ENCODE results near the gene CHIT1.
"Not testable (repeated sequence)": the region's sequence is repeated elsewhere in the genome, so short reads cannot be mapped to it uniquely, and the experiment has no call there.

CHIT1 gene

DNA sequence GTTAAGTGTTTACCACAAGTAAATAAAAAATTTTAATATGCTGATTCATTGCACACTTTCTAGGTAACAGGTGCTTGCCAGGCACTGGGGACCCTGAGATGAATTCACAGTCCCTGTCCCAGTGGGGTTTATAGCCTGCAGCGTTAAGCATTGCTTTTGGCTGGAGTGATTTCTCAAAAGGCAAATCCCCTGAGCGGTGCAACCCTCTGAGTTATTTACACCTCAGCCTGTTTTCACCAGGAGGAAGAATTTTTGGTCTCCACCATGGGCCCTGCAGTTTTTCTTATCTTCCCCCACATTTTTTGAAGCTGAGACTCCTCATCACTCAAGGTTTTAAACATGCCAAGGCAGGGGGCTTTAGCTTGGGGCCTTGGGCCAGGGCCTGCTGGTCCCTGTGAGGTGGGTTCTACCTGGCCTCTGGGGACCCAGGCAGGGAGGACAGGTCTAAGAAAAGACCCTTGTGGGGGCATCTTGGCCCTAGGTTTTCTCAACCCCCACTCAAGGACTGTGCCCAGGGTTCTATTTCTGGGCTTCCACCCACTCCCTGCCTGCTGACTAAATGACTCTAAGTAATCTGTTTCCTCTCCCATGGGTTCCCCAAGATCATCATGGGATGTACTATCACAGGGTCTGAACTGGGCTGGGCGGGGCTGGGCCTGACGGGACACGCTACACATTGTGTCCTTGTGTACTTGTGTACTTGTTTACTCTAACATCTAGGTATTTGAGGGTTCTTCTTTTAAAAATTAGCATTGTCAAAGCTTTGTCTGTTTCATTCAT is 10.2 kb upstream of the CHIT1 start:
- Histone ChIP-seq H3K36me3 (ENCODE audit: insufficient read depth, insufficient read length, low read length) (no peaks in the 10 kb centered on the region), H3K9me3 (ENCODE audit: insufficient read depth, low read length) (peaks cover 24% of the 10 kb centered on the region), H3K4me1 (ENCODE audit: insufficient read depth, insufficient read length) (no peaks in the 10 kb centered on the region), H3K4me3 (ENCODE audit: insufficient read length, low read depth) (no peak overlapping the region), H3K9ac (ENCODE audit: insufficient read length, low read depth) (no peak overlapping the region), H3K27me3 (ENCODE audit: insufficient read depth, insufficient read length) (no peaks in the 10 kb centered on the region)
- TF ChIP-seq ZNF274 (IDR thresholded peaks at IDR 0.05; ENCODE audit: low read depth, low read length) (no peak), YY1 (IDR thresholded peaks at IDR 0.05; ENCODE audit: insufficient read depth, insufficient read length) (no peak), SUZ12 (IDR thresholded peaks at IDR 0.05; ENCODE audit: extremely low read depth, insufficient read depth, insufficient read length) (no peak)
- DNase-seq (ENCODE audit: low read depth, low spot score) = no peak

- H3K4me3 ChIP-seq (ENCODE audit: insufficient read length, low read depth) = no peak overlapping the region
- DNase-seq (ENCODE audit: low read depth, low spot score) = no peak
- no peaks in the 10 kb centered on the region for H3K27me3 ChIP-seq (ENCODE audit: insufficient read depth, insufficient read length)
- no peaks in the 10 kb centered on the region for H3K4me1 ChIP-seq (ENCODE audit: insufficient read depth, insufficient read length)
- no peak for TF ChIP-seq ZNF274 (IDR thresholded peaks at IDR 0.05; ENCODE audit: low read depth, low read length)
- TF ChIP-seq YY1 (IDR thresholded peaks at IDR 0.05; ENCODE audit: insufficient read depth, insufficient read length) = no peak
- no peak for TF ChIP-seq SUZ12 (IDR thresholded peaks at IDR 0.05; ENCODE audit: extremely low read depth, insufficient read depth, insufficient read length)
- no peak overlapping the region for H3K9ac ChIP-seq (ENCODE audit: insufficient read length, low read depth)
- peaks cover 28% of the 10 kb centered on the region for H3K9me3 ChIP-seq (ENCODE audit: insufficient read depth, low read length)
- no peaks in the 10 kb centered on the region for H3K36me3 ChIP-seq (ENCODE audit: insufficient read depth, insufficient read length, low read length)
Observed at GRCh38 chr1:203239081-203239480, 9.6 kb upstream of the CHIT1 start.

DNA sequence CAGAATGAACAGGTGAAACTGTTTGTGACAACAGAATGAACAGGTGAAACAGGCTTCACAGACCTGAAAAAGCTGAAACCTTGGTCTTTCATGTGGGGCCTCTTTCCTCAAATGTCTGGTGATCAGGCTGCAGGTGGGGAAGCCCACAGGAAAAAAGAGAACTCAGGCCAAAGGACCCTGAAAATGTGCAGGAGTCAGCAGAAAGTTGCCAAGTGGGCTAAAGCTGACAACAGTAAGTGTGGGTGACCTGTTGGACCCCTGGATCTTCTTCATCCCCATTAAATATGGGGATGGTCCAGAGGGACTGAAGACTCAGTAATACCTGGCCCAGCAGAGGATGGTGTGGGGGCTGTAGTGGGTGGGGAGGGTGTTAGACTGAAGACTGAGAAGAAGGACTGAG is 9.1 kb upstream of the CHIT1 start:
- no peaks in the 10 kb centered on the region for H3K27me3 ChIP-seq (ENCODE audit: insufficient read depth, insufficient read length)
- no peaks in the 10 kb centered on the region for H3K4me1 ChIP-seq (ENCODE audit: insufficient read depth, insufficient read length)
- no peak overlapping the region for H3K4me3 ChIP-seq (ENCODE audit: insufficient read length, low read depth)
- TF ChIP-seq SUZ12 (IDR thresholded peaks at IDR 0.05; ENCODE audit: extremely low read depth, insufficient read depth, insufficient read length) (no peak), YY1 (IDR thresholded peaks at IDR 0.05; ENCODE audit: insufficient read depth, insufficient read length) (no peak), ZNF274 (IDR thresholded peaks at IDR 0.05; ENCODE audit: low read depth, low read length) (no peak)
- no peak for DNase-seq (ENCODE audit: low read depth, low spot score)
- H3K36me3 ChIP-seq (ENCODE audit: insufficient read depth, insufficient read length, low read length) = no peaks in the 10 kb centered on the region
- no peak overlapping the region for H3K9ac ChIP-seq (ENCODE audit: insufficient read length, low read depth)
- H3K9me3 ChIP-seq (ENCODE audit: insufficient read depth, low read length) = peaks cover 34% of the 10 kb centered on the region

DNA sequence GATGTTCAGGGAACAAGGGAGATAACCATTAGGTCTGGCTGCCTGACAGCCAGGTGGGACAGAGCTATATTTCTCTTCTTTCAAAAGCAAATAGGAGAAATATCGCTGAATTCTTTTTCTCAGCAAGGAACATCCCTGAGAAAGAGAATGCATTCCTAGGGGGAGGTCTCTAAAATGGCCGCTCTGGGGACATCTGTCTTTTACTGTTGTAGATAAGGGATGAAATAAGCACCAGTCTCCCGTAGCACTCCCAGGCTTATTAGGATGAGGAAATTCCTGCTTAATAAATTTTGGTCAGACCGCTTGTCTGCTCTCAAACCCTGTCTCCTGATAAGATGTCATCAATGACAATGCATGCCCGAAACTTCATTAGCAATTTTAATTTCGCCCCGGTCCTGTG is 5.4 kb upstream of the CHIT1 start:
- H3K36me3 ChIP-seq (ENCODE audit: insufficient read depth, insufficient read length, low read length); DNase-seq (ENCODE audit: low read depth, low spot score); H3K4me1 ChIP-seq (ENCODE audit: insufficient read depth, insufficient read length); H3K9ac ChIP-seq (ENCODE audit: insufficient read length, low read depth); H3K27me3 ChIP-seq (ENCODE audit: insufficient read depth, insufficient read length); H3K4me3 ChIP-seq (ENCODE audit: insufficient read length, low read depth): not testable (repeated sequence)
- H3K9me3 ChIP-seq (ENCODE audit: insufficient read depth, low read length) = peaks cover 31% of the 10 kb centered on the region

- peaks cover 2% of the 10 kb centered on the region; the same call in 1 of the 2 replicates for H3K9me3 ChIP-seq (ENCODE audit: insufficient read depth, low read length)
- DNase-seq (ENCODE audit: low read depth, low spot score) = no peak
- H3K9ac ChIP-seq (ENCODE audit: insufficient read length, low read depth) = no peak overlapping the region
- no peak for TF ChIP-seq SUZ12 (IDR thresholded peaks at IDR 0.05; ENCODE audit: extremely low read depth, insufficient read depth, insufficient read length)
- H3K4me1 ChIP-seq (ENCODE audit: insufficient read depth, insufficient read length) = peaks cover 2% of the 10 kb centered on the region
- no peaks in the 10 kb centered on the region for H3K36me3 ChIP-seq (ENCODE audit: insufficient read depth, insufficient read length, low read length)
- peaks cover 10% of the 10 kb centered on the region for H3K27me3 ChIP-seq (ENCODE audit: insufficient read depth, insufficient read length)
- no peak overlapping the region for H3K4me3 ChIP-seq (ENCODE audit: insufficient read length, low read depth)
Observed at GRCh38 chr1:203228670-203229069, 803 bp downstream of the CHIT1 start.

GRCh38 chr1:203227371-203228083 is 1.9 kb downstream of the CHIT1 start:
- Histone ChIP-seq H3K27me3 (ENCODE audit: insufficient read depth, insufficient read length) (peaks cover 5% of the 10 kb centered on the region), H3K9ac (ENCODE audit: insufficient read length, low read depth) (no peak overlapping the region), H3K4me3 (ENCODE audit: insufficient read length, low read depth) (no peak overlapping the region), H3K4me1 (ENCODE audit: insufficient read depth, insufficient read length) (peaks cover 2% of the 10 kb centered on the region), H3K9me3 (ENCODE audit: insufficient read depth, low read length) (no peaks in the 10 kb centered on the region), H3K36me3 (ENCODE audit: insufficient read depth, insufficient read length, low read length) (no peaks in the 10 kb centered on the region)
- no peak for DNase-seq (ENCODE audit: low read depth, low spot score)
- no peak for TF ChIP-seq SUZ12 (IDR thresholded peaks at IDR 0.05; ENCODE audit: extremely low read depth, insufficient read depth, insufficient read length)
- TF ChIP-seq YY1 (IDR thresholded peaks at IDR 0.05; ENCODE audit: insufficient read depth, insufficient read length) = no peak
- TF ChIP-seq ZNF274 (IDR thresholded peaks at IDR 0.05; ENCODE audit: low read depth, low read length) = no peak

DNA sequence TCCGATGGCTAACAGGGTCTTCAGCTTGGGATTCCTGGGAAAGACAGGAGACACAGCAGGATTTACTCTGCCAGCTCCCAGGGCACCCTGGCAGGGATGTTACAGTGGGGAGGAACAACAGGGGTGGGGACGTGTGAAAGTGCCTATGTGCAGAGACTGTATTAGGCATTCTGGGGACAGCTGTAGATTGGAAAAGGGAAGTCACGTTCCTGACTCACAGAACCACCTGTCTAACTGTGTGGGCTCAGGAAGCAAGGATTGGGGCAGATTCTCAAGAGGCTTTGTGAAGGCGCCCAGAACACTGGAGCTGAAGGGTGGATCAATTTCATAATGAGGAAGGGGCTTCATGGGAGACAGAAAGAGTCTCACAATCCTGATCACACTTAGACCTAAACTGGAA is 4.4 kb downstream of the CHIT1 start:
- Histone ChIP-seq H3K4me3 (ENCODE audit: insufficient read length, low read depth) (no peak overlapping the region), H3K9me3 (ENCODE audit: insufficient read depth, low read length) (no peaks in the 10 kb centered on the region), H3K36me3 (ENCODE audit: insufficient read depth, insufficient read length, low read length) (no peaks in the 10 kb centered on the region), H3K27me3 (ENCODE audit: insufficient read depth, insufficient read length) (peaks cover 5% of the 10 kb centered on the region), H3K9ac (ENCODE audit: insufficient read length, low read depth) (no peak overlapping the region), H3K4me1 (ENCODE audit: insufficient read depth, insufficient read length) (peaks cover 2% of the 10 kb centered on the region)
- TF ChIP-seq ZNF274 (IDR thresholded peaks at IDR 0.05; ENCODE audit: low read depth, low read length) = no peak
- no peak for TF ChIP-seq YY1 (IDR thresholded peaks at IDR 0.05; ENCODE audit: insufficient read depth, insufficient read length)
- no peak for TF ChIP-seq SUZ12 (IDR thresholded peaks at IDR 0.05; ENCODE audit: extremely low read depth, insufficient read depth, insufficient read length)
- DNase-seq (ENCODE audit: low read depth, low spot score) = no peak

Data from NT2/D1 (cell line).